Measurements from ENCODE around the gene PRSS1. TPM values are rescaled to one million over a fixed set of nuclear protein-coding genes. Genes with fewer than 3 reads are reported as not detected.
"Not testable (repeated sequence)": the region's sequence is repeated elsewhere in the genome, so short reads cannot be mapped to it uniquely, and the experiment has no call there.

PRSS1 gene
- total RNA-seq, 3 donors from 2014 or later (not counting 1 experiment from before 2014, with no cell fraction given), result not detected

DNA sequence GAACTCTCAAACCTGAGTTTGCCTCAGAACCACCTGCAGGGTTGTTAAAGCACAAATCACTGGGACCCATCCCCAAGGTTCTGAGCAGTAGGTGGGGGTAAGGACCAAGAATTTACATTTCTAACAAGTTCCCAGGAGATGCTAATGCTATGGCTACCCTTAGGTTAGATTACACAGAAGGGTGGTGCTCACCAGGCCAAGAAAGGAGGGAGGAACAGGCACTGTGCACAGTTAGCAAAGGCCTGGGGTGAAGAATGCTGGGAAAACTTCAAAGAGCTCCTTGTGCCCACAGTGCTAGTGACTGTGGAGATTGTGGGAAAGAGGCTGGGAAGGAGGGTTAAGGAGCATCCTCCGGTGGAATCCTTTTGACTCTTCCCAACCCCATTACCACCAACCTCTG lies 12.8 kb downstream of the PRSS1 start:
- H3K36me3 Mint-ChIP-seq, result no peaks in the 10 kb centered on the region
- peaks cover 2% of the 10 kb centered on the region for H3K36me3 ChIP-seq (ENCODE audit: control insufficient read depth, insufficient read depth, low read length)
- DNase-seq, result no peak
- H3K4me3 Mint-ChIP-seq, result no peak overlapping the region
- H3K4me1 ChIP-seq (ENCODE audit: control insufficient read depth, insufficient read depth, low read length), result no peaks in the 10 kb centered on the region
- H3K4me3 ChIP-seq (ENCODE audit: low read length), result no peak overlapping the region
- peaks cover 7 to 33% of the 10 kb centered on the region in 2 donors for H3K4me1 Mint-ChIP-seq
- no peak overlapping the region for H3K27ac Mint-ChIP-seq
- TF ChIP-seq, protein P1, sequence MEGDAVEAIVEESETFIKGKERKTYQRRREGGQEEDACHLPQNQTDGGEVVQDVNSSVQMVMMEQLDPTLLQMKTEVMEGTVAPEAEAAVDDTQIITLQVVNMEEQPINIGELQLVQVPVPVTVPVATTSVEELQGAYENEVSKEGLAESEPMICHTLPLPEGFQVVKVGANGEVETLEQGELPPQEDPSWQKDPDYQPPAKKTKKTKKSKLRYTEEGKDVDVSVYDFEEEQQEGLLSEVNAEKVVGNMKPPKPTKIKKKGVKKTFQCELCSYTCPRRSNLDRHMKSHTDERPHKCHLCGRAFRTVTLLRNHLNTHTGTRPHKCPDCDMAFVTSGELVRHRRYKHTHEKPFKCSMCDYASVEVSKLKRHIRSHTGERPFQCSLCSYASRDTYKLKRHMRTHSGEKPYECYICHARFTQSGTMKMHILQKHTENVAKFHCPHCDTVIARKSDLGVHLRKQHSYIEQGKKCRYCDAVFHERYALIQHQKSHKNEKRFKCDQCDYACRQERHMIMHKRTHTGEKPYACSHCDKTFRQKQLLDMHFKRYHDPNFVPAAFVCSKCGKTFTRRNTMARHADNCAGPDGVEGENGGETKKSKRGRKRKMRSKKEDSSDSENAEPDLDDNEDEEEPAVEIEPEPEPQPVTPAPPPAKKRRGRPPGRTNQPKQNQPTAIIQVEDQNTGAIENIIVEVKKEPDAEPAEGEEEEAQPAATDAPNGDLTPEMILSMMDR (IDR thresholded peaks at IDR 0.05), result no peak
- H3K27me3 ChIP-seq (ENCODE audit: control insufficient read depth, insufficient read depth, low read length), result peaks cover 2% of the 10 kb centered on the region
- H3K27me3 Mint-ChIP-seq (ENCODE audit: low read depth in 2 of 2), result no peaks in the 10 kb centered on the region
- intact Hi-C loops (cut with micrococcal nuclease), result no loop called here
- H3K9me3 Mint-ChIP-seq, result no peaks in the 10 kb centered on the region
- WGBS (ENCODE audit: insufficient coverage), result no CpG with 5 or more reads among the region's 1 CpG
- ATAC-seq, result no peak
- H3K27ac ChIP-seq (ENCODE audit: low read length), result no peak overlapping the region
- H3K9me3 ChIP-seq (ENCODE audit: control insufficient read depth, insufficient read depth, low read length), result no peaks in the 10 kb centered on the region

DNA sequence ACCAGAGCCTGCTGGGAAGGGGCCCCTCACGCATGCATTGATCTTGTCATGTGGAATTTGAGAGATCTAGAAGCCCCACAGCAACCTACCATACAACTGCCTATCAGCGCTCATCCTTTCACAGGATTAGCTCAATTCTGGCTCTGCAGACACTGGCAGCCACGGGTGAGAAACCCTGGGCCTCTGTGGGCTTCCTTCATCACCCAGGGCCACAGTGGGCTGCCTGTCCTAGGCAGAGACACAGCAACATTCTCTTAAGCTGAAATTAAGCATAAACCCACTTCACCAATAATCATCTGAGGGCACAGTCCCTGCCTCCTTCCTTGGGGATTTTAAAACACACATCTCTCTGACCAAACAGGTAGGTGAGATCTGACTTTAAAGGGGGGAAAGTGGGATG lies 18.2 kb downstream of the PRSS1 start:
- H3K27me3 Mint-ChIP-seq (ENCODE audit: low read depth in 2 of 2), result no peaks in the 10 kb centered on the region
- DNase-seq, result no peak
- TF ChIP-seq, protein P1 (IDR thresholded peaks at IDR 0.05), result no peak
- H3K4me3 Mint-ChIP-seq, result no peak overlapping the region
- intact Hi-C loops (cut with micrococcal nuclease), result no loop called here
- ATAC-seq, result no peak
- Histone ChIP-seq H3K27ac (ENCODE audit: low read length) (no peak overlapping the region), H3K9me3 (ENCODE audit: control insufficient read depth, insufficient read depth, low read length) (no peaks in the 10 kb centered on the region), H3K4me1 (ENCODE audit: control insufficient read depth, insufficient read depth, low read length) (peaks cover 5% of the 10 kb centered on the region), H3K36me3 (ENCODE audit: control insufficient read depth, insufficient read depth, low read length) (peaks cover 2% of the 10 kb centered on the region), H3K27me3 (ENCODE audit: control insufficient read depth, insufficient read depth, low read length) (no peaks in the 10 kb centered on the region), H3K4me3 (ENCODE audit: low read length) (no peak overlapping the region)
- H3K9me3 Mint-ChIP-seq, result no peaks in the 10 kb centered on the region
- H3K27ac Mint-ChIP-seq, result peak overlapping the region in 1 of 2 donors; percentile 9
- H3K4me1 Mint-ChIP-seq, result peaks cover 36 to 42% of the 10 kb centered on the region in 2 donors
- H3K36me3 Mint-ChIP-seq, result no peaks in the 10 kb centered on the region
- 66% methylated on average over 3 of the region's 3 CpGs for WGBS (ENCODE audit: insufficient coverage)

DNA sequence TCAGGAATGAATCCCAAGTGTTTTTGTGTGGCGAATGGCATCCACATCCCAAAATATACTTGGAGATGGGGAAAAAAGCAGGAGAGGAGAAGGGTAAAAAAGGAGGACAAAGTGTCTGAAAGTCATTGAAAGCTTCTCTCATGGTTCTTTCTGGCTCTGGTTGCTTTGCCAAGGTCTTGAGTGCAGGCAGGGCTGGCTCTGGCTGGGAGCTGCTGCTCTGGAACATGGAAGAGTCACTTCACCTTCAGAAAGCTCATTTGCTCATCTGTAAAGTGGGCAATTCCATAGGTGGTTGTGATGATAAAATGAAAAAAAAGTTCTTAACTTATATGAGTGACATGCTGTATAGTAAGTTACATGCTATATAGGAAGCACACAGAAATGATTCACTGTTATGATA lies 18.6 kb downstream of the PRSS1 start:
- TF ChIP-seq, protein P1 (IDR thresholded peaks at IDR 0.05), result no peak
- no peaks in the 10 kb centered on the region for H3K9me3 ChIP-seq (ENCODE audit: control insufficient read depth, insufficient read depth, low read length)
- Mint-ChIP-seq H3K27me3 (ENCODE audit: low read depth in 2 of 2) (no peaks in the 10 kb centered on the region), H3K9me3 (no peaks in the 10 kb centered on the region), H3K27ac (no peak overlapping the region), H3K4me1 (peaks cover 36 to 43% of the 10 kb centered on the region in 2 donors), H3K36me3 (no peaks in the 10 kb centered on the region), H3K4me3 (no peak overlapping the region)
- no peak overlapping the region for H3K4me3 ChIP-seq (ENCODE audit: low read length)
- whole genome bisulfite sequencing (ENCODE audit: insufficient coverage), result 94% methylated on average over 1 of the region's 1 CpG
- H3K4me1 ChIP-seq (ENCODE audit: control insufficient read depth, insufficient read depth, low read length), result peaks cover 5% of the 10 kb centered on the region
- no peaks in the 10 kb centered on the region for H3K27me3 ChIP-seq (ENCODE audit: control insufficient read depth, insufficient read depth, low read length)
- H3K27ac ChIP-seq (ENCODE audit: low read length), result no peak overlapping the region
- ATAC-seq, result no peak
- no peak for DNase-seq
- intact Hi-C loops (cut with micrococcal nuclease), result no loop called here
- H3K36me3 ChIP-seq (ENCODE audit: control insufficient read depth, insufficient read depth, low read length), result peaks cover 2% of the 10 kb centered on the region

DNA sequence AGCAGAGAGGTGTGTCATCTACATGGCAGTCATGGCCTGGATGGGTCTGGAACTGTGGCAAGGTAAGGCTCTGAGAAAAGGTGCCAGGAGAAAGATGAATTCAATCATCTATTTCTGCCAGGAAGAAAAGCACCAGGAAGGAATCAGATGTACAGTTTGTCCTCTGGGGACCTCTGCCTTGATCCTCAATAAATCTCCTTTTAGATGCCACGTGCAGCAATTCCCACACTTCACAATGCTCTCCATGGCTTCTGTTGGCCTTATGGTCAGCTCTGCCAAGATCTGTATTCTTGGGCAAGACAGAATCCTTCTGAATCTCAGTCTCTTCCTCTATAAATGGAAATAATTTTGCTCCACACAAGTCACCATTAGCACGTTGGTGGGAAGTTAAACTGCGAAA lies 19.6 kb downstream of the PRSS1 start:
- WGBS (ENCODE audit: insufficient coverage), result 79% methylated on average over 3 of the region's 3 CpGs
- H3K27me3 Mint-ChIP-seq (ENCODE audit: low read depth in 2 of 2); intact Hi-C loops (cut with micrococcal nuclease): not testable (repeated sequence)

More for the DNA sequence above, 19.6 kb downstream of the PRSS1 start:
- H3K9me3 Mint-ChIP-seq; H3K27ac ChIP-seq (ENCODE audit: low read length); H3K9me3 ChIP-seq (ENCODE audit: control insufficient read depth, insufficient read depth, low read length); H3K27me3 ChIP-seq (ENCODE audit: control insufficient read depth, insufficient read depth, low read length); H3K36me3 Mint-ChIP-seq; H3K4me1 ChIP-seq (ENCODE audit: control insufficient read depth, insufficient read depth, low read length); H3K4me3 ChIP-seq (ENCODE audit: low read length); DNase-seq; H3K4me3 Mint-ChIP-seq; ATAC-seq; H3K36me3 ChIP-seq (ENCODE audit: control insufficient read depth, insufficient read depth, low read length); H3K27ac Mint-ChIP-seq: not testable (repeated sequence)
- H3K4me1 Mint-ChIP-seq, result peaks cover 45 to 46% of the 10 kb centered on the region in 2 donors

Measured in natural killer cell (primary cell).